ENCODE data around the gene ZNF106.
A peak's percentile ranks its signal among the peaks of the same experiment; 100 is the strongest.

ZNF106 gene

DNA sequence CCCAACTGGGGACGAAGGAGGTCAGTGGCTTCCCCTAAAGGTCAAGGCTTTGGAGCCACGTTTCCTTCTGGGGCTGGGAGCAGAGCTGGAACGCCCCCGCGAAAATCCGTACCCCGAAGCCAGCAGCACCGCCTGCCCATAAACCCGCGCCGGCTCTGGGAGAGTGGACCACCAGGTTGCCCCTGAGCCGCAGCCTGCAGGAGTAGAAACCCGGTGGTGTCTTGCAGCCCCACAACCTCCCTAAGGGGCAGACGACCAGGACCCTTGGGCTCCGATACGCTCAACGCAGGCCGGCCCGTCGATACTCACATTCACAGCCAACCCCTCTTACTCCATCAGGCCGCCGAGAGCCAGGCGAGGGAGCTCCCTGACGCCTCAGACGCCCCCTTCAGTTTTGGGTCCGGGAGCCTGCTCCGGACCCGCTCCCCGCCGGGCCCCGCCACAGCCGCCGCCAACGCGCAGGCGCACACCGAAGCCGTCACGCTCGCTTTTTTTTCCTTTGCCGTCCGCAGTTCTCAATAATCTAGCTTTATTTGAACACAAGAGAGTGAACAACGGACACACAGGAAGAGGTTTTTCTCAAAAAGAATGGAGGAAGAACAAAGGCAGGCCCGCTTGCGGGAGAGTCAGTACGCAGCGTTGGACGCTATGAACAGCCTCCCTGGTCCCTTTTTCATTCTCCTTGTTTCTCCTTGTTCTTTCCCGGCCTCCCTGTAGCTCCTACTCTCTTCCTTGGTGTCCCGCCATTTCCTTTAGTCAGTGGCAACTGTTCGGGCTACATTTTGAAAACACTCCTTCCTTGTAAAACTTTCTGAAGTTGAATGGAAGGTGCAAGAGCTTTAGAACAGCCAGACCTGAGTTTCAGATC, at the start of gene ZNF106:
Gene ZNF106 (minus strand): TSS at position 471 of the 868 bp plus-strand sequence. CDS start 18,852 bp downstream, outside the sequence.
- no peaks in the 10 kb centered on the region for H3K9me3 ChIP-seq

DNA sequence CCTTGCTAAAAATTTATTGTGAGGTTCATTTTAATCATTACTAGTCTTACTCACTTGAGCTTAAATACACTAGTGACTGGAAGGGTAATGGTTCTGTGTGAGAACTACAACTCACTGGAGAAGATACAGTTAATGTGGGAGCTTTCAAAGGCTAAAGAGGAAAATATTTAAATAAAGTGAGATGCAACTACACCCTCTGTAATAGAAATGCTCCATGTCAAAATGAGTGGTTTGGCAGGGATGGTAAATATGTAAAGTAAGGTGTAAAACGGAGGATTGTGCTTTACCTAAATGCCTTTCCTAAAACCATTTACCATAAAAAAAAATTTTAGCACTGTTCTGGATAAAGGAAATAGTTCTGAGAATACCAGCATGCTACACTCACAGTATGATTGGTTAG, 42.3 kb upstream of the ZNF106 start:
- TF ChIP-seq, protein P1, sequence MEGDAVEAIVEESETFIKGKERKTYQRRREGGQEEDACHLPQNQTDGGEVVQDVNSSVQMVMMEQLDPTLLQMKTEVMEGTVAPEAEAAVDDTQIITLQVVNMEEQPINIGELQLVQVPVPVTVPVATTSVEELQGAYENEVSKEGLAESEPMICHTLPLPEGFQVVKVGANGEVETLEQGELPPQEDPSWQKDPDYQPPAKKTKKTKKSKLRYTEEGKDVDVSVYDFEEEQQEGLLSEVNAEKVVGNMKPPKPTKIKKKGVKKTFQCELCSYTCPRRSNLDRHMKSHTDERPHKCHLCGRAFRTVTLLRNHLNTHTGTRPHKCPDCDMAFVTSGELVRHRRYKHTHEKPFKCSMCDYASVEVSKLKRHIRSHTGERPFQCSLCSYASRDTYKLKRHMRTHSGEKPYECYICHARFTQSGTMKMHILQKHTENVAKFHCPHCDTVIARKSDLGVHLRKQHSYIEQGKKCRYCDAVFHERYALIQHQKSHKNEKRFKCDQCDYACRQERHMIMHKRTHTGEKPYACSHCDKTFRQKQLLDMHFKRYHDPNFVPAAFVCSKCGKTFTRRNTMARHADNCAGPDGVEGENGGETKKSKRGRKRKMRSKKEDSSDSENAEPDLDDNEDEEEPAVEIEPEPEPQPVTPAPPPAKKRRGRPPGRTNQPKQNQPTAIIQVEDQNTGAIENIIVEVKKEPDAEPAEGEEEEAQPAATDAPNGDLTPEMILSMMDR (IDR thresholded peaks at IDR 0.05): no peak
- H3K27ac ChIP-seq: no peak overlapping the region
- H3K36me3 ChIP-seq: peaks cover 96% of the 10 kb centered on the region
- H3K4me3 ChIP-seq (ENCODE audit: low read depth in 1 of 2, low read length in 1 of 2): no peak overlapping the region
- H3K27me3 ChIP-seq: no peaks in the 10 kb centered on the region
- H3K4me1 ChIP-seq (ENCODE audit: control insufficient read depth in 1 of 2, insufficient read depth in 1 of 2, low read depth in 1 of 2, low read length in 1 of 2): no peaks in the 10 kb centered on the region
- H3K9me3 ChIP-seq: no peaks in the 10 kb centered on the region

More for the DNA sequence above, at the start of gene ZNF106:
- no peaks in the 10 kb centered on the region for H3K36me3 ChIP-seq
- H3K4me1 ChIP-seq (ENCODE audit: control insufficient read depth in 1 of 2, insufficient read depth in 1 of 2, low read depth in 1 of 2, low read length in 1 of 2): peaks cover 70 to 73% of the 10 kb centered on the region in 2 experiments
- no peaks in the 10 kb centered on the region for H3K27me3 ChIP-seq
- peak within 1 kb of the TSS; percentile 95 for H3K27ac ChIP-seq
- H3K4me3 ChIP-seq (ENCODE audit: low read depth in 1 of 2, low read length in 1 of 2): peak within 1 kb of the TSS; percentile 91
- TF ChIP-seq, protein P1 (IDR thresholded peaks at IDR 0.05): no peak

DNA sequence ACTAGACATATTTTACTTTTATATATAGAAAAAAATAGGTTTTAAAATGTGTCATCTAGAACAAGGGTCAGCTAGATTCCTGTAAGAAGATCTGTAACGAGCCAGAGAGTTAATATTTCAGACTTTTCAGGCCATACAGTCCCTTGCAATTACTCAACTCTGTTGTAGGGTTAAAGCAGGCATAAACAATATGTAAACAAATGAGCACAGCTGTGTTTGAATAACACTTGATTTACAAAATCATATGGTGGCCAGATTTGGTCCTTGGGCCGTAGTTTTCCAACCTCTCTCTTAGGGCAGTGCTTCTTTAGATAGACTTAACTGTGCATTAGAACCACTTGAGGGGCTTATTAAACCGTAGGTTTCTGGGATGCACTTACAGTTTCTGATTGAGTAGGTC, 38.0 kb upstream of the ZNF106 start:
- Histone ChIP-seq H3K4me3 (ENCODE audit: low read depth in 1 of 2, low read length in 1 of 2) (no peak overlapping the region), H3K27me3 (no peaks in the 10 kb centered on the region), H3K9me3 (no peaks in the 10 kb centered on the region), H3K36me3 (peaks cover 91% of the 10 kb centered on the region), H3K4me1 (ENCODE audit: control insufficient read depth in 1 of 2, insufficient read depth in 1 of 2, low read depth in 1 of 2, low read length in 1 of 2) (no peaks in the 10 kb centered on the region), H3K27ac (no peak overlapping the region)
- TF ChIP-seq, protein P1 (IDR thresholded peaks at IDR 0.05): no peak

DNA sequence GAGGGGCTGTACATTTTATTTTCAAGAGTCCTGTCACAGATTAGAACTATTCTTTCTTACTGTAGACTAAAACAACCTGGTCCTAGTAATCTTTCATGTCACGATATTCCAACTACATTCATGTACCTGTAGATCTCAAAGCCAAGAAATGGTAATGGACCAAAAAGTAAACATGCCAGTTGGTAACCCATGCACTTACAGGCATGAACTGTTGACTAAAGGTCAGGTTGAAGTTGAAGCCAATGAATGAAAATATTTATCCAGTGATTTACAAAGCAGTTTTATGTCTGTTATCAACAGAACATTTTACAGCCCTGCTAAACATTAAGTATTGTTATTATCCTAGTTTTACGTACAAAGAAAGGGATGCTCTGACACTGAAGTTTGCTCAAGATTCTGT, 32.4 kb upstream of the ZNF106 start:
- TF ChIP-seq, protein P1 (IDR thresholded peaks at IDR 0.05): no peak

DNA sequence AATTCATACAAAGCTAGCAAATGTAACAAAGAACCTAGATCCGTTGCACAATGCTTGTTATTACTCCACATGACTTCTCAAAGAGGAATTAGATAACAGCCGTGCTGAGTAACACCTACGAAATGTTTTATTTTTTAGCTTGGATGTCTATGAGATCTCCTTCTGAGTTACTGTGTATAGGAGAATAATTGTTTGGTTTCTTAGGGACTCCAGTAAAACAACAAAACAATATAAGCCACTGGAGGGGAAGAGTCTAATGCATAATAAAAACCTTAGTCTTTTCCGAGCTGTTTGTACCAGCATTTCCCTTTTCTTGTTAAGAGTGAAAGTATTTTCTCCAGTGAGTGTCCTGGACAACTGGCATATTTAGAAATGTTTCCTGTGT, 20.1 kb upstream of the ZNF106 start:
- no peaks in the 10 kb centered on the region for H3K9me3 ChIP-seq
- TF ChIP-seq, protein P1 (IDR thresholded peaks at IDR 0.05): no peak
- peak overlapping the region; percentile 53 to 55 for H3K4me3 ChIP-seq (ENCODE audit: low read depth in 1 of 2, low read length in 1 of 2)
- no peaks in the 10 kb centered on the region for H3K27me3 ChIP-seq
- H3K36me3 ChIP-seq: peaks cover 50% of the 10 kb centered on the region
- peaks cover 27 to 29% of the 10 kb centered on the region in 2 experiments for H3K4me1 ChIP-seq (ENCODE audit: control insufficient read depth in 1 of 2, insufficient read depth in 1 of 2, low read depth in 1 of 2, low read length in 1 of 2)
- H3K27ac ChIP-seq: peak overlapping the region; percentile 86

More for the DNA sequence above, 32.4 kb upstream of the ZNF106 start:
- H3K9me3 ChIP-seq: no peaks in the 10 kb centered on the region
- H3K27me3 ChIP-seq: no peaks in the 10 kb centered on the region
- no peak overlapping the region for H3K4me3 ChIP-seq (ENCODE audit: low read depth in 1 of 2, low read length in 1 of 2)
- no peaks in the 10 kb centered on the region for H3K4me1 ChIP-seq (ENCODE audit: control insufficient read depth in 1 of 2, insufficient read depth in 1 of 2, low read depth in 1 of 2, low read length in 1 of 2)
- no peak overlapping the region for H3K27ac ChIP-seq
- peaks cover 87% of the 10 kb centered on the region for H3K36me3 ChIP-seq

Measured in neutrophil (primary cell).